Thymus (tissue), 14 donors: ENCODE data around the gene AWAT1. TPM values are rescaled to one million over a fixed set of nuclear protein-coding genes. Genes with fewer than 3 reads are reported as not detected.
"Not testable (repeated sequence)": the region's sequence is repeated elsewhere in the genome, so short reads cannot be mapped to it uniquely, and the experiment has no call there.

Source experiments
- DNase-seq, 9 donors: peaks; one replicate each; pipeline ENCODE4 v3.0.0-alpha.2; 2013; ENCODE audit warnings: low spot score in 9 of 9, low read depth in 6 of 9, missing footprints in 1 of 9
- H3K27ac ChIP-seq, 2 donors: one replicate each; pipeline ENCODE4 v1.5.1; 2013; ENCODE audit warnings: control low read depth in 1 of 2, low read depth in 1 of 2, low read length in 1 of 2, mild to moderate bottlenecking in 1 of 2, moderate library complexity in 1 of 2
- H3K27me3 ChIP-seq, 2 donors: one replicate each; pipeline ENCODE4 v1.5.1; 2013; ENCODE audit warnings: low read length in 1 of 2; ENCODE audit not compliant: control insufficient read depth in 2 of 2, insufficient read depth in 1 of 2
- H3K36me3 ChIP-seq, 2 donors: one replicate each; pipeline ENCODE4 v1.5.1; 2013; ENCODE audit warnings: low read length in 1 of 2, mild to moderate bottlenecking in 1 of 2, moderate library complexity in 1 of 2; ENCODE audit not compliant: control insufficient read depth in 2 of 2, insufficient read depth in 2 of 2
- H3K4me1 ChIP-seq, 2 donors: one replicate each; pipeline ENCODE4 v1.5.1; 2013; ENCODE audit warnings: low read length in 2 of 2; ENCODE audit not compliant: control insufficient read depth in 2 of 2, insufficient read depth in 2 of 2
- H3K4me3 ChIP-seq, 2 donors: one replicate each; pipeline ENCODE4 v1.5.1; 2013; ENCODE audit warnings: low read length in 2 of 2, control low read depth in 1 of 2, mild to moderate bottlenecking in 1 of 2
- H3K9me3 ChIP-seq, 2 donors: one replicate each; pipeline ENCODE4 v1.5.1; 2013; ENCODE audit warnings: low read length in 1 of 2, mild to moderate bottlenecking in 1 of 2; ENCODE audit not compliant: control insufficient read depth in 2 of 2, insufficient read depth in 1 of 2
- WGBS: extraction: QIAGEN DNeasy Blood & Tissue Kit; methylation state at CpG from one replicate; pipeline ENCODE4 v1.1.7; 2013; 5-methylcytosine and 5-hydroxymethylcytosine counted together
- long read RNA-seq, 10 donors: transcript quantifications; one replicate each; lab custom pipeline, GENCODE V29; 2026
- polyA plus RNA-seq: library from polyadenylated mRNA; stranded (reverse); fragments of 200-250 nt; gene quantifications from one replicate; pipeline ENCODE4 v1.2.3, GENCODE V29; 2013
- total RNA-seq: library from RNA; stranded (reverse); fragments of 120-200 nt; gene quantifications from one replicate; pipeline ENCODE4 v1.2.4, GENCODE V29; 2013
- donor health status: healthy.

AWAT1 gene
- total RNA-seq, result 0.05 TPM
- 0.09 TPM for polyA plus RNA-seq
- long read RNA-seq, donor 1, result 0 reads
- long read RNA-seq, donor 2, result 0 reads
- long read RNA-seq, donor 3, result 0 reads
- long read RNA-seq, donor 4, result 0 reads
- long read RNA-seq, donor 5, result 0 reads
- long read RNA-seq, donor 6, result 0 reads
- long read RNA-seq, donor 7, result 0 reads
- long read RNA-seq, donor 8, result 0 reads
- long read RNA-seq, donor 9, result 0 reads
- long read RNA-seq, donor 10, result 0 reads

DNA sequence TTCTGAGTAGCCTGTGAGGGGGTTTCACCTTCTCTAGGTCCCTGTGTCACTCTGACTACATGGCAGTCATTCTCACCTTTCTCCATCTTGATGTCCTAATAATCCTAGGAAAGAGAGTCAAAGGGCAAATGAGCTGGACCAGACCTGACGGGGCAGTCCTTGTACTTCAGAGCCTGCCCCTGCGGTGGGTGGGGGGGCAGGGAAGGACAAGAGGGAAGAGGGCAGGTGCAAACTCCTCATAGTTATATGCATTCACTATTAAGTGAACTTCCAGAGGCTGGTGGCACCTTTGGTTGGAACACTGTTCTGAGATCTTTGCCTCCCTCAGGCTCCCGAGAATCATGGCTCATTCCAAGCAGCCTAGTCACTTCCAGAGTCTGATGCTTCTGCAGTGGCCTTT is at the start of gene AWAT1:
TSS of gene AWAT1 (plus strand) at position 301 of the 400 bp plus-strand sequence. CDS start at position 342, 41 bp downstream.
- H3K4me1 ChIP-seq, result no peaks in the 10 kb centered on the region
- no peak within 1 kb of the TSS for H3K27ac ChIP-seq
- no peaks in the 10 kb centered on the region for H3K9me3 ChIP-seq
- no peak within 1 kb of the TSS for H3K4me3 ChIP-seq
- H3K36me3 ChIP-seq, result no peaks in the 10 kb centered on the region
- WGBS, result 95% methylated on average over 3 of the region's 3 CpGs
- no peaks in the 10 kb centered on the region for H3K27me3 ChIP-seq
- no peak for DNase-seq

DNA sequence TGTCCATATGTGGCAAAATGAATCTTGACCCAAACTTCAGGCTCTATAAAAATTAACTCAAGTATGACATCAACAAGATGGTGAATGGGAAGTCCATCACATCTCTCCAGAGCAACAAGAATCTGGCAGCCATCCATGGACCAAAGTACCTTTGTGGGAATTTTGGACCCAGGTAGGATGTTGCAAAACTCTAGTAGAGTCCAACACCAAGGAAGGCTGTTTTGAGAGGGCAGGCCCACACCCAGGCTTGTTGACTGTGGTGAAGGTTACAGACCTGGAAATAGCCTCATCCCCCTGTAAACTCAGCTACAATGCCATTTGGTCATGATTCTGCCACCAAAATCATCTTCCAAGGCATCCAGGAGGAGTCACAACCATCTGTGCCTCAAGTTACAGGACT is 44.2 kb upstream of the AWAT1 start:
- DNase-seq, result no peak
- Histone ChIP-seq H3K4me1 (no peaks in the 10 kb centered on the region), H3K9me3 (no peaks in the 10 kb centered on the region), H3K27me3 (no peaks in the 10 kb centered on the region), H3K4me3 (no peak overlapping the region), H3K27ac (no peak overlapping the region), H3K36me3 (no peaks in the 10 kb centered on the region)

DNA sequence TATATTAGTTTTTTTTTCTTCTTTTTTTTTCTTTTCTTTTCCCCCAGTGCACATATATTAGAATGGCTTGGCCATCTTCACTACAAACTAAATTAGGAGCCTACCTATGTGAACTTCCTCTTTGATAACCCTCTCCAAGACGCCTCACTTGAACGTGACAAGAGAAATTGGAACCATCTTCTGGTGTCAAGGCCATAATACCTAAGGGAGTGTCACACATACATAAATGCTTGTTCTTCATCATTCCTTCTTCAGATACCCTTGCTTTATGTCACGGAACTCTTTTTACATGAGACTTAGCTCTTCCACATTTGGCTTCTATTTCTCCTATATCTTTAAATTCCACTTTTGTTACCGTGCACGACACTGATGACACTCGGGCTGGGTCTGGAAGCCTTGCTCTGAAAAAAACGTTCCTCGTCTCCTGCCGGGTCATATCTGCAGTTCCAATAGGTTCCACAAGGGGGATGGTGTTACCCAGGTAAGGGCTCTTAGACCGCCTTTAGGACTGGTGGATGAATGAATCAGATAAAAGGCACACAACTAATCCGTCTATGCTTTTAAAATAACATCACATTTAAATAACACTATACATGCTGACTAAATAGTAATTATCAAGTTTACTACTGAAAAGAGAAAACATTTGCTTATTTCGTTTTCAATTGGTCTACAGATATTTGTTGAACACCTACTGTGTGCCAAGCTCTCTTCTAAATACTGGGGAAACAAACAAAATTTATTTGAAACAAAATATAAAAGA is 37.3 kb upstream of the AWAT1 start:
- H3K9me3 ChIP-seq, result no peaks in the 10 kb centered on the region
- H3K27me3 ChIP-seq, result no peaks in the 10 kb centered on the region
- peak; percentile 4 to 71 (median 28) for DNase-seq
- H3K27ac ChIP-seq, result no peak overlapping the region
- H3K36me3 ChIP-seq, result no peaks in the 10 kb centered on the region
- WGBS, result 18% methylated on average over 12 of the region's 12 CpGs
- H3K4me3 ChIP-seq, result no peak overlapping the region
- H3K4me1 ChIP-seq, result no peaks in the 10 kb centered on the region

DNA sequence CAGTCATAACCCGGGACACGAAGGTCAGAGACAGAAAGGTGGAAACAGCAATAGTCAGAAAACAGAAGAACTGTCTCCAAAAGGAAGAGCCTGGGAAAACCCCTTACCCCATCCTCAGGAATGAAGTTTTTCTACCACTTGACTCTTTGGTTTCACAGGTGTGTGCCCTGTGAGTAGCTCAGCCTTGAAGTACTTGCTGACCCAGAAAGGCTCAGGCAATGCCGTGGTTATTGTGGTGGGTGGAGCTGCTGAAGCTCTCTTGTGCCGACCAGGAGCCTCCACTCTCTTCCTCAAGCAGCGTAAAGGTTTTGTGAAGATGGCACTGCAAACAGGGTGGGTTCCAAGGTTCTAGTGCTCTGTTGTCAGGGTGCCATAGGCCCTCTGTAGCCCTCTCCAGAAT is 32.7 kb upstream of the AWAT1 start:
- no peak for DNase-seq
- no peaks in the 10 kb centered on the region for H3K36me3 ChIP-seq
- WGBS, result 81% methylated on average over 5 of the region's 5 CpGs
- H3K9me3 ChIP-seq, result no peaks in the 10 kb centered on the region
- H3K27me3 ChIP-seq, result no peaks in the 10 kb centered on the region
- no peak overlapping the region for H3K4me3 ChIP-seq
- H3K27ac ChIP-seq, result no peak overlapping the region
- H3K4me1 ChIP-seq, result no peaks in the 10 kb centered on the region

DNA sequence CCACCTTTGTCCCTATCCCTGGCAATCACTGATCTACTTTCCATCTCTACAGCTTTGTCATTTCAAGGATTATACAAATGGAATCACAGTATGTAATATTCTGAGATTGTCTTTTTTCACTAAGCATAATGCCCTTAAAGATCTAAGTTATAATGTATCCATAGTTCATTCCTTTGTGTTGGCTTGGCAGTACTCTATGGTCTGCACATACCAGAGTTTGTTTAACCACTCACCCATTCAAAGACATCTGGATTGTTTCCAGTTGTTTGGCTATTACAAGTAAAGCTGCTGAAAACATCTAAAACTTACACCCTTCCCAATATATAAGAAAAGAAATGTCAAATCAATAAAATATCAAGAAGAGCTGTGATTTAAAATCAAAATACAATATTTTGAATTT is 26.0 kb upstream of the AWAT1 start:
- Histone ChIP-seq H3K4me1 (no peaks in the 10 kb centered on the region), H3K9me3 (no peaks in the 10 kb centered on the region)

DNA sequence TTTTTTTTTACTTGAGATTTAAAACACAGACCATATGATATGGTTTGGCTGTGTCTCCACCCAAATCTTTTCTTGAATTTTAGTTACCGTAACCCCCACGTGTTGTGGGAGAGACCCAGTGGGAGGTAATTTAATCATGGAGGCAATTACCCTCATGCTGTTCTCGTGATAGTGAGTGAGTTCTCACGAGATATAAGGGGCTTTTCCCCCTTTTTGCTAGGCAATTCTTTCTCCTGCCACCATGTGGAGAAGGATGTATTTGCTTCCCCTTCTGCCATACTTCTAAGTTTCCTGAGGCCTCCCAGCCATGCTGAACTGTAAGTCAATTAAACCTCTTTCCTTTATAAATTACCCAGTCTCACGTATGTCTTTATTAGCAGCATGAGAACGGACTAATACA is 24.9 kb upstream of the AWAT1 start:
- H3K27me3 ChIP-seq, H3K27ac ChIP-seq, H3K36me3 ChIP-seq, H3K4me3 ChIP-seq, H3K4me1 ChIP-seq, H3K9me3 ChIP-seq, DNase-seq: not testable (repeated sequence)
- 69% methylated on average over 6 of the region's 6 CpGs for WGBS

More for the DNA sequence above, 26.0 kb upstream of the AWAT1 start:
- Histone ChIP-seq H3K4me3 (no peak overlapping the region), H3K27ac (no peak overlapping the region), H3K27me3 (no peaks in the 10 kb centered on the region), H3K36me3 (no peaks in the 10 kb centered on the region)
- no peak for DNase-seq

DNA sequence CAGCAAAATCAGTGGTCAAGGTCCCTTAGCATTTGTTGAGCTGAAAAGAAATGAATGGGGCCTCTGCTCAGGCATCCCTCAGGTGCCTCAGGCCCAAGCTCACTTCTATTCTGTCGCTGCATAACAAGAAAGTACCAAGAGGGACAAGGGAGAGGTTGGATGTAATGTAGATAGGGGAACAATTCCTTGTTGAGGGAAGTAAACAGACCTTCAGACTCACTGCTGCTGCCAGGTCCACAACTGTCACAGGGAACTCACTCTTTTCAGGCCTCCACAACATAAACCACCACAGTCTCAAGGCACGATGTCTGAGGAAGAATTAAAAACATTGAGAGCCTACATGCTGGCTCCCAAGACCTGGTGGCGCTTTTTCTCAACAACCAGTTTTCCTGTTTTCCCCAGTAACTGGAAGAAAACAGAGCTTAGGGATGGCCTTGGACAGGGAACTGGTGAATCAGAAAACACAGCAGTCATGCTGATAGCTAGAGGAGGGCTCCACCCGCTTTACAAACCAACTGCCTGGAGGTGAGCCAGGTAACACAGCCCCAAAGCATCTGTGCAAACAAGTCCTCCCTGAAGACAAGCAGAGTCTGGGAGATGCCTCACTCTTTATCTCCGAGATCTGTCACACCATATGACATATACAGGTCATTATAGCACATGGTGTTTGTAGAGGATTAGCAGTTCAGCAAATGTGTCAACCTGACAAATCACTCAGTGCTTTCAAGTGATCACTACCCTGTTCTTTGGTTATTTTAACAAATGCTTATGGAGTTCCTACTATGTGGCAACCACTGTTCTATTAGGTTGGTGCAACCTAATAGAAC is 14.3 kb upstream of the AWAT1 start:
- H3K4me1 ChIP-seq, result no peaks in the 10 kb centered on the region
- H3K27ac ChIP-seq, result no peak overlapping the region
- H3K9me3 ChIP-seq, result peaks cover 0 to 4% of the 10 kb centered on the region in 2 donors
- no peaks in the 10 kb centered on the region for H3K27me3 ChIP-seq
- DNase-seq, result no peak
- H3K36me3 ChIP-seq, result no peaks in the 10 kb centered on the region
- WGBS, result 87% methylated on average over 5 of the region's 5 CpGs
- no peak overlapping the region for H3K4me3 ChIP-seq

DNA sequence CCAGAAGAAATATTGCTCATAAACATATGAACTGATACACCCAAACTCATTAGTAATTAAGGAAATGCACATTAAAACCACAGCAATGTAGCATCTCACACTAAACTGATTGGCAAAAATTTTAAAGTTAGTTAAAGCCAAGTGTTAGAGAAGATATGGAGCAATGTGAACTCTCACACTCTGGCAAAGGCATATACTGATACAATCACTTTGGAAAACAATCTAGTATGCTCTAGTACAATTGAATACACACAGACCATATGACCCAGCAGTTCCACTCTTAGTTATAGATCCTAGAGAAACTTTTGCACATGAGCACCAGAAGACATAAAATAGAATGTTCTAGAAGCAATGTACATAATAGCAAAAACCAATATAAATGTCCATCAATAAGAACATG is 8.4 kb upstream of the AWAT1 start:
- Histone ChIP-seq H3K27ac (no peak overlapping the region), H3K4me3 (no peak overlapping the region), H3K27me3 (no peaks in the 10 kb centered on the region), H3K4me1 (no peaks in the 10 kb centered on the region), H3K9me3 (no peaks in the 10 kb centered on the region), H3K36me3 (no peaks in the 10 kb centered on the region)
- DNase-seq, result no peak

DNA sequence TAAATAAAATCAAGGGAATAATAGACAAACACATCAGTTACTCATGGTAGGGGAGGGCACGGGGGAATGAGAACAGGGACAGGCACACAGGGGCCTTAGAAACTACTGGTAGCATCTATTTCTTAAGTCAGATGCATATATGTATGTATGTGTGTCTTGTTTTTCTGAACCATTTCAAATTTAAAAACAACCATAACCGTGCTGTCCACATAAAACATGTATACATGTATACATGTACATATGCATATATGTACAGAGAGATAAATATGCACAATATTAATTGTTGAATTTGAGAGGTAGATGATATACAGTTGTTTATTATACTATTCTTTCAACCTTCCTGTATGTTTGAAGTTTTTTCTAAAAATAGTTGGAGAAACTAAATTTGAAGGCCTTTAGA is 7.8 kb upstream of the AWAT1 start:
- Histone ChIP-seq H3K36me3 (no peaks in the 10 kb centered on the region), H3K27me3 (no peaks in the 10 kb centered on the region), H3K9me3 (no peaks in the 10 kb centered on the region), H3K4me3 (no peak overlapping the region), H3K27ac (no peak overlapping the region), H3K4me1 (no peaks in the 10 kb centered on the region)
- WGBS, result 97% methylated on average over 2 of the region's 2 CpGs
- DNase-seq, result no peak
